ENCODE data around the gene DENND1B. TPM values are rescaled to one million over a fixed set of nuclear protein-coding genes. Genes with fewer than 3 reads are reported as not detected.

The DENND1B gene
- total and polyA plus RNA-seq, 9 of the 15 experiments (the other 6 are each of a cell fraction or from before 2014, with no cell fraction given): 2.1 to 12.1 (median 7.5) TPM

- no peak for TF ChIP-seq MTA3 (IDR thresholded peaks at IDR 0.05; ENCODE audit: borderline replicate concordance)
- TF ChIP-seq THAP12 (CRISPR knock-in tag; IDR thresholded peaks at IDR 0.05): no peak
- TF ChIP-seq CHD2 (IDR thresholded peaks at IDR 0.05; ENCODE audit: low read depth, low read length): no peak
- TF ChIP-seq NFE2 (IDR thresholded peaks at IDR 0.05; ENCODE audit: low read depth): no peak
- no peak for TF ChIP-seq ZNF57 (CRISPR knock-in tag; IDR thresholded peaks at IDR 0.05)
- no peak for TF ChIP-seq TGIF2 (CRISPR knock-in tag; IDR thresholded peaks at IDR 0.05)
- TF ChIP-seq POLR3G (IDR thresholded peaks at IDR 0.05; ENCODE audit: extremely low read depth, insufficient read length, insufficient replicate concordance): no peak
- TF ChIP-seq MXI1 (IDR thresholded peaks at IDR 0.05; ENCODE audit: low read depth, low read length): no peak
- TF ChIP-seq CBX2 (IDR thresholded peaks at IDR 0.05; ENCODE audit: insufficient read depth, low read length, poor library complexity, severe bottlenecking): no peak
- TF ChIP-seq KDM1A (IDR thresholded peaks at IDR 0.05): peak in 1 of 2 experiments; percentile 23; a peak in 1 of 4 replicates
- no peak for TF ChIP-seq HDAC8 (tag; IDR thresholded peaks at IDR 0.05)
- no peak for TF ChIP-seq RNF219 (CRISPR knock-in tag; IDR thresholded peaks at IDR 0.05)
Measured at GRCh38 chr1:197677313-197677712, 98.0 kb downstream of the DENND1B start (continued).
